Heart left ventricle (tissue), 13 donors: ENCODE measurements around the gene CABLES2.

Source experiments
- CTCF ChIP-seq, 12 donors: fragments of 200-600 bp; sonication (generic) in 4 of 12; IDR thresholded peaks; one replicate each; pipeline versions ENCODE4 v1.5.0 to v1.8.0; 2018 to 2022; ENCODE audit warnings: antibody characterized with exemption in 12 of 12, mild to moderate bottlenecking in 5 of 12
- POLR2A ChIP-seq, 2 donors: fragments of 450-650 bp; IDR thresholded peaks; one replicate each; pipeline ENCODE4 v1.6.1; 2017; ENCODE audit warnings: antibody characterized with exemption in 2 of 2, mild to moderate bottlenecking in 2 of 2, moderate library complexity in 2 of 2
- donor health status: ischemic (EF 13 %, LVEDD 7.1; RV severe dilation, severe dysfunction).
- donor health status: DM: no; HTN: yes; CAD: no.
- donor health status: DM: no; HTN: no; CAD: no.
- donor health status: ischemic (EF 25% LVEDD 6.9; RV normal size, moderate dysfunction).
- donor health status: ischemic (EF 25% LVEDD 5.7; RV mildly dilated, moderate dysfunction).
- donor health status: ischemic (EF 35%, LVEDD 5.7; RV mildly dilated, moderate dysfunction).
- donor health status: nonischemic (EF 11% LVEDD 7.7; RV severe dilation, severe dysfunction).
- donor health status: DM: yes; HTN: yes; CAD: no.
- donor health status: PGD.
- donor health status: ischemic (EF 29% LVEDD 5.4; RV normal size, mild dysfunction).
- donor health status: nonischemic (EF 23%, LVEDD 6.1; RV moderate dilation, normal function).

GRCh38 chr20:62436692-62437091 lies 29.6 kb upstream of the CABLES2 start:
- TF ChIP-seq CTCF (IDR thresholded peaks at IDR 0.05) (no peak), POLR2A (IDR thresholded peaks at IDR 0.05) (no peak)
